WERI-Rb-1 (cell line): ENCODE data around the gene ACOT9.
"Not testable (repeated sequence)": the region's sequence is repeated elsewhere in the genome, so short reads cannot be mapped to it uniquely, and the experiment has no call there.

Source experiments
- DNase-seq: peaks from one replicate; pipeline ENCODE4 v3.0.0-alpha.2; 2020
- H3K27ac ChIP-seq: fragments of 250-450 bp; sonication (Bioruptor Pico); 2 replicates; pipeline ENCODE4 v1.5.1; 2020; ENCODE audit warnings: mild to moderate bottlenecking, moderate library complexity
- H3K27me3 ChIP-seq: fragments of 250-450 bp; sonication (Bioruptor Pico); 2 replicates; pipeline ENCODE4 v1.5.1; 2021; ENCODE audit warnings: mild to moderate bottlenecking, low read depth, moderate library complexity; ENCODE audit not compliant: insufficient read depth, severe bottlenecking
- H3K36me3 ChIP-seq: fragments of 250-450 bp; sonication (Bioruptor Pico); 2 replicates; pipeline ENCODE4 v1.5.1; 2020; ENCODE audit warnings: mild to moderate bottlenecking, moderate library complexity
- H3K4me3 ChIP-seq: 2 replicates; pipeline ENCODE4 v1.5.1; 2011; ENCODE audit warnings: low read depth, mild to moderate bottlenecking, control low read depth, low read length
- H3K9me3 ChIP-seq: fragments of 250-450 bp; sonication (Bioruptor Pico); 2 replicates; pipeline ENCODE4 v1.5.1; 2021; ENCODE audit warnings: mild to moderate bottlenecking, moderate library complexity; ENCODE audit not compliant: severe bottlenecking
- CTCF ChIP-seq: IDR thresholded peaks from 2 replicates; pipeline ENCODE4 v1.5.1; 2011; ENCODE audit warnings: low read depth, mild to moderate bottlenecking, control low read depth, inconsistent platforms, low read length

ACOT9 gene

DNA sequence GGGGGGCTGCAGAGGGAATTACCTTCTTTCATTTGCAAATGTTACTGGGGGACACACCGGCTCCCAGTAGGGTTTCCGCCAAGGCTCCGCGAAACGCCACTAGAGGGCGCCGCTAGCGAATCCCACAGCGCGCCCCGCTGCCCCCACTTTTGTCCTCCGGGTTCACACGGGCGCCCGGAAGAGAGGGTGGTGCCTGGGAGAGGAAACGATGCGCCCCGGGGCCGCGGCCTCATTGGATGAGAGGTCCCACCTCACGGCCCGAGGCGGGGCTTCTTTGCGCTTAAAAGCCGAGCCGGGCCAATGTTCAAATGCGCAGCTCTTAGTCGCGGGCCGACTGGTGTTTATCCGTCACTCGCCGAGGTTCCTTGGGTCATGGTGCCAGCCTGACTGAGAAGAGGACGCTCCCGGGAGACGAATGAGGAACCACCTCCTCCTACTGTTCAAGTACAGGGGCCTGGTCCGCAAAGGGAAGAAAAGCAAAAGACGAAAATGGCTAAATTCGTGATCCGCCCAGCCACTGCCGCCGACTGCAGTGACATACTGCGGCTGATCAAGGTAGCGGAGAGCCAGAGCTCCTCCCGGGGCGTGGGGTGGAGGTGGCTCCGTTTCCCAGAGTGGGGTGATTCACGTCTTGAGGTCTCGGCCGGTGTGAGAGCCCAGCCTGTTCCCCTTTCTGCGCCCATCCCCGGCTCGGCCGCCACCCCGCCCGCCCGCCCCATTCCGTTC is 40.0 kb upstream of the ACOT9 start, which contains the start of gene SAT1:
Gene SAT1, plus strand, starts transcription at position 311 of the 726 bp plus-strand sequence. Its CDS starts 179 bp downstream, at position 490.
- peak within 1 kb of the TSS; percentile 75 for H3K4me3 ChIP-seq
- no peaks in the 10 kb centered on the region for H3K36me3 ChIP-seq
- TF ChIP-seq CTCF, result peak; percentile 72
- peak; percentile 94 for DNase-seq
- H3K9me3 ChIP-seq, result no peaks in the 10 kb centered on the region
- peak within 1 kb of the TSS; percentile 43; the same call in 1 of the 2 replicates for H3K27ac ChIP-seq
- no peaks in the 10 kb centered on the region for H3K27me3 ChIP-seq

DNA sequence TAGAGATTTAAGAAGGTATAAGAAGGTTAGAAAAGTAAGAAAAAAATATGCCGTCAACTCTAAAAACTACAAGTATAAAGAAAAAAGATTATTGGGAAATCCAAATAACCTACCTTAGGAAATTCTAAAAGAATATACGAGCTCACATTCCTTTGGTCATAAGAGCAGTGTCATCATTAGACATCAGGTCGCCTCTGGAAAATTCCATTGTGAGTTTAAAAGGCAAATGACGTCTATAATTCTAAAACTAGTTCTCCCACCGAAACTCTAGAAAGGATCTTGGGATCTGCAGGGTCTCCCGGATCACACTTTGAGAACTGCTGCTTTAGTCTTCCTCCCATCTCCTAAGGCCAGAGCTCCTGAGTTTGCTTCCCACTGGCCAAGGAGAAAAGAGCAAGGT is 39.4 kb upstream of the ACOT9 start:
- peak overlapping the region; percentile 29; the same call in 1 of the 2 replicates for H3K4me3 ChIP-seq
- no peaks in the 10 kb centered on the region for H3K27me3 ChIP-seq
- H3K36me3 ChIP-seq, result no peaks in the 10 kb centered on the region
- H3K27ac ChIP-seq, result no peak overlapping the region
- no peak for TF ChIP-seq CTCF
- H3K9me3 ChIP-seq, result no peaks in the 10 kb centered on the region
- DNase-seq, result no peak

DNA sequence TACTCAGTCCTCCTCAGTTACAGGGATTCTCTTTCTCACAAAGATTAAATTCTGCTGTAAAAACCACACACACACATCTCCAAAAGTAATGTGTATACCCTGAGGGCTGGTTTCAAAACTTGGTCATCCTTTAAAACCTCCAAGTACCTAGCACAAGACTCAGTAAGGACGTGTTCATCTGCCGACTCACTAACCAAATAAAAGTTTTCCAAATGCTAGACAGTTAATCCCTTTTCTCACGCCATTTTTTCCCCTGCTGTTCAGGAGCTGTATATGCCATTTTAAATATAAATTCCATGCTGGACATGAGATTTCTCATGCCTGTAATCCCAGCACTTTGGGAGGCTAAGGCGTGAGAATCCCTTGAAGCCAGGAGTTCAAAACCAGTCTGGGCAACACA is 35.9 kb upstream of the ACOT9 start:
- H3K9me3 ChIP-seq, result no peaks in the 10 kb centered on the region
- H3K27ac ChIP-seq, result no peak overlapping the region
- no peak for TF ChIP-seq CTCF
- no peaks in the 10 kb centered on the region for H3K36me3 ChIP-seq
- H3K27me3 ChIP-seq, result no peaks in the 10 kb centered on the region
- DNase-seq, result no peak
- no peak overlapping the region for H3K4me3 ChIP-seq

GRCh38 chrX:23776363-23776762 is 33.3 kb upstream of the ACOT9 start:
- DNase-seq, result no peak
- no peak for TF ChIP-seq CTCF

DNA sequence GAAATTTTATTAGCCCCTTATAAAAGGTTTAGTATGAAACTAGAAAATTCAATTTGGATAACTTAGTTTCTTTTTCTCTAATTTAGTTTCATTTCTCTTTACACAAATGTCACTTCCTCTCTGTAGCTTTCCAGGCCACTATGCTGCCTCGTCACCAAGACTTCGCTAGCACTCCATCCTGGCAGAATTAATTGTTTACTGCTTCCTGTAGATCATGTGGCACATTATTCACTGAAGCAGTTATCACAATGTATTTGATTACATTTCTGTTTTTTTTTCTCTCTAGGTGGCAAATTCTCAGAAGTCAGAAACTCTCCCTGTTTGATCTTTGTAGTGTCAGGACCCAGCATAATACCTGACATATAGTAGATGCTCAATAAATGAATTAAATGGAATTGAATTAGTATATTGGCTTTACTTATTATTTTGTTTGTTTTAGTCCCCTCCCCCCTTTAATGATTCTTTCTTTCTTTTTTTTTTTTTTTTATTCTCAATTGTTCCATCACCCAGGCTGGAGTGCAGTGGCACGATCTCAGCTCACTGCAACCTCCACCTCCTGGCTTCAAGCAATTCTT is 30.6 kb upstream of the ACOT9 start:
- Histone ChIP-seq H3K27me3 (peaks cover 4% of the 10 kb centered on the region), H3K4me3 (no peak overlapping the region), H3K27ac (no peak overlapping the region), H3K9me3 (no peaks in the 10 kb centered on the region), H3K36me3 (no peaks in the 10 kb centered on the region)
- no peak for DNase-seq
- TF ChIP-seq CTCF, result no peak

More at GRCh38 chrX:23776363-23776762, 33.3 kb upstream of the ACOT9 start:
- no peak overlapping the region for H3K27ac ChIP-seq
- H3K36me3 ChIP-seq, result no peaks in the 10 kb centered on the region
- peaks cover 4% of the 10 kb centered on the region for H3K27me3 ChIP-seq
- H3K4me3 ChIP-seq, result no peak overlapping the region
- no peaks in the 10 kb centered on the region for H3K9me3 ChIP-seq

DNA sequence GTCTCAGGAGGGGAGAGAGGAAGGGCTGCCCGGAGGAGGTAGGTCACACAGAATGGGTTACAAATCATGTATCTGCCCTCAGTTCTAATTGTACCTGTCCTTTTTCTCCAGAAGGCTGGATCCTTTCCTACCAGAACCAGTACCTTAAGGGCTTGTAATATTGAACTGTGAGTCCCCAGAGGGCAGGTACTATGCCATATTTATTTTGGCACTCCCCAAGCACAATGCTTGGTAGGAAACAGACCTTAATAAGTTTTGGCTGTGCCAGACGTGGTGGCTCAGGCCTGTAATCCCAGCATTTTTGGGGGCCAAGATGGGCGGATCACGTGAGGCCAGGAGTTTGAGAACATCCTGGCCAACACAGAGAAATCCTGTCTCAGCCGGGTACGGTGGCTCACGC is 28.0 kb upstream of the ACOT9 start:
- not testable (repeated sequence) for DNase-seq, H3K9me3 ChIP-seq, H3K4me3 ChIP-seq, H3K27me3 ChIP-seq, H3K36me3 ChIP-seq, H3K27ac ChIP-seq
